ENCODE measurements around the gene FKBP10. TPM values are rescaled to one million over a fixed set of nuclear protein-coding genes. Genes with fewer than 3 reads are reported as not detected.

FKBP10 gene
- total and polyA plus RNA-seq, 9 of the 15 experiments (the other 6 are each of a cell fraction or from before 2014, with no cell fraction given) = 0.03 to 3.0 (median 1.4) TPM; not detected in 1

GRCh38 chr17:41864836-41865595, 52.2 kb downstream of the FKBP10 start, which contains the start of gene KLHL11 (continued):
- TF ChIP-seq CHCHD3 (CRISPR knock-in tag; IDR thresholded peaks at IDR 0.05) (no peak), ZNF507 (tag; conservative IDR thresholded peaks at IDR 0.05) (no peak), KAT7 (CRISPR knock-in tag; IDR thresholded peaks at IDR 0.05; ENCODE audit: borderline replicate concordance) (0 out of 2 replicates have a peak, but pooled peaks have one; percentile 58), NONO (IDR thresholded peaks at IDR 0.05; ENCODE audit: low read depth in 2 of 2, low read length in 1 of 2) (peak; percentile 62 to 88; a peak in 3 of 4 replicates), MAFK (IDR thresholded peaks at IDR 0.05; ENCODE audit: low read length) (no peak), RB1 (IDR thresholded peaks at IDR 0.05; ENCODE audit: low read depth) (peak; percentile 79), SOX6 (IDR thresholded peaks at IDR 0.05) (0 out of 2 replicates have a peak, but pooled peaks have one; percentile 25), DIDO1 (tag; IDR thresholded peaks at IDR 0.05; ENCODE audit: low read depth) (no peak), CBX2 (IDR thresholded peaks at IDR 0.05; ENCODE audit: insufficient read depth, low read length, poor library complexity, severe bottlenecking) (no peak), MIER1 (IDR thresholded peaks at IDR 0.05; ENCODE audit: low read depth) (no peak), EGR1 (conservative IDR thresholded peaks at IDR 0.05) (peak; percentile 75), HCFC1 (IDR thresholded peaks at IDR 0.05; ENCODE audit: low read depth, low read length) (peak; percentile 57), REST (IDR thresholded peaks at IDR 0.05; ENCODE audit: borderline replicate concordance) (no peak; the same call in 1 of the 2 replicates), REST (CRISPR knock-in tag; IDR thresholded peaks at IDR 0.05; ENCODE audit: low read depth) (0 out of 2 replicates have a peak, but pooled peaks have one; percentile 50), HINFP (tag; conservative IDR thresholded peaks at IDR 0.05; ENCODE audit: low read depth) (no peak), RBBP5 (IDR thresholded peaks at IDR 0.05; ENCODE audit: borderline replicate concordance, insufficient read depth, low read length, poor library complexity, severe bottlenecking) (peak; percentile 60), NFRKB (IDR thresholded peaks at IDR 0.05; ENCODE audit: low read depth) (no peak)

All from K562 (cell line).